UCSD-AML1 (cell line): ENCODE data around the gene CHID1.

Source experiments
- DNase-seq: peaks from one replicate; lab custom pipeline; 2025; ENCODE audit not compliant: unreplicated experiment; lab: John Stamatoyannopoulos, UW

CHID1 gene

DNA sequence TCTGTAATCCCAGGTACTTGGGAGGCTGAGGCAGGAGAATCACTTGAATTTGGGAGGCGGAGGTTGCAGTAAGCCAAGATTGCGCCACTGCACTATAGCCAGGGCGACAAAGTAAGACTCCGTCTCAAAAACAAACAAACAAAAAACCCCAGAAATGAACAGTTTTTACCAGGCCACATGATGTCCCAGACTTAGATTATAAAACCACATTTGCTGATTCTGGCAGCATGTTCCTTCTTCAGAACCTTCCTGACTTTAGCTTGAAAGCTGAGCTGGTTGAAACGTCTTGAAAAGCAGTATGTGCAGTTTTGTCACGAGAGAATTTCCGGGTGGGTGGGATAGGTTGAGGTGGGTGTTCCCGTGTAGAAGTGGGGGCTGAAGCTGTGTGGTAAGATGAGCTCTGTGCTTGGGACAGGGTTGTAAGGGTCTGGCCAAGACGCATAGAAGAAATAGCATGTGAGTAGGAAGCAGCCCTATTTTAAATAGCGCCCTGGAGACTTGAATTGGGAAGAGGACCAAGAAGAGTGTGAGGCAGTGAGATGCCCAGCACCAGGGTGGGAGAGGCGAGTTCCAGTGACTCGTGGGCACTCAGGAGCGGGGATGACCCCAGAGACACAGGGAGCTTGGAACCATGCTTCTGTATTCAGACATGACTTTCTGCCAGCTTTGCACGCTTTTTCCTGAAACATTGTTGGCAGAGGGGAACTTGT, 22.7 kb upstream of the CHID1 start:
- no peak for DNase-seq

GRCh38 chr11:932435-932834, 21.8 kb upstream of the CHID1 start:
- DNase-seq, result no peak

DNA sequence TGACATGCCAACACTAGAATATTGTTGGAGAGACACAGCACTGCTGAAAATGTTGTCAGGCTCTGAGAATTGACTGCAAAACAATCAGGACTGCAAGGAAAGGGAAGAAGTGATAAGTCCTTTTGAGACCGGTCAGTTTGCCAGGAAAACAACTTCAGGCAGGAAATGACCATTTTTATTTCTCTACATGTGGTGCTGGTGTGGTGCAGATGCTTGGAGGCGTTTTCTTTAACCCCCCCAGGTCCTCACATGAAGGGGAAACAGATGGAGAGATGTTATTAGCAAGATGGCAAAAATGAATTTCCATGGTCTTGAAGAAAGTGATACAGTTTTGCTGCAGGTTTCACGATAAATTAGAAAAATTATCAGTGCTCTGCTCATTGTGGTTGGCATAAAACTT, 20.8 kb upstream of the CHID1 start:
- DNase-seq, result no peak

DNA sequence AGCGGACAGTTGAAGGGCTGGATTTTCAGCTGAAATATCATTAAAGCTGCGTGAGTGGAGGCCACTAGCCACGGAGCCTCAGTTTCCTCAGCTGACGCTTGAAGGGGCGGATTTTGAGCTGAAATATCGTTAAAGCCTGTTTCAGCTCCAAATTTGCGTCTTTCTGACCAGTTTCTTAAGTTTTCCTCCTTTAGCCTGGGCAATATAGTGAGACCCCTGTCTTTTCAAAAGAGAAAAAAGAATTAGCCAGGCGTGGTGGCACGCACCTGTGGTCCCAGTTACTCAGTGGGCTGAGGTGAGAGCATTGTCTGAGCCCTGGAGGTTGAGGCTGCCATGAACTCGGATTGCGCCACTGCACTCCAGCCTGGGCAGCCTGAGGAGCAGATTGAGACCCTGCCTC, 18.8 kb upstream of the CHID1 start:
- DNase-seq, result no peak

DNA sequence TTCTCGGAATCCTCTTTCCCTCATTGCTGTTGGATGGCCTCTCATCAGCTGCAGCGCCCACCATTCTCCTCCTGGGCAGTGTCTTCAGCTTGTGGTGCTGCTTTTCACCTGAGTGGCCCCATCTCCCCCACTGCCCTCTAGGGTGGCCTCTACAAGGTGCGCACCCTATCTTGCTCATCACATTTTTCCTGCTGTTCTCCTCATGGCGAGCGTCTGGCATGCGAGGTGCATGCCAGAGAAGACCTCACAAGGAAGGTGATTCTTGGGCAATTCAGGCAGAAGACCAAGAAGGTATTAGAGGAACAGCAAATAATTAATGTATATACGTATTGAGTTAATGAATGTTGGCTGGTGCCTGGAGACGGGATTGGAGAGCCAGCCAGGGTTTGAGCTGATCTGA, 18.2 kb upstream of the CHID1 start:
- DNase-seq, result no peak

- no peak for DNase-seq
Measured at GRCh38 chr11:927871-928270, 17.3 kb upstream of the CHID1 start.

- no peak for DNase-seq
Measured at GRCh38 chr11:926341-926916, 15.8 kb upstream of the CHID1 start.

DNA sequence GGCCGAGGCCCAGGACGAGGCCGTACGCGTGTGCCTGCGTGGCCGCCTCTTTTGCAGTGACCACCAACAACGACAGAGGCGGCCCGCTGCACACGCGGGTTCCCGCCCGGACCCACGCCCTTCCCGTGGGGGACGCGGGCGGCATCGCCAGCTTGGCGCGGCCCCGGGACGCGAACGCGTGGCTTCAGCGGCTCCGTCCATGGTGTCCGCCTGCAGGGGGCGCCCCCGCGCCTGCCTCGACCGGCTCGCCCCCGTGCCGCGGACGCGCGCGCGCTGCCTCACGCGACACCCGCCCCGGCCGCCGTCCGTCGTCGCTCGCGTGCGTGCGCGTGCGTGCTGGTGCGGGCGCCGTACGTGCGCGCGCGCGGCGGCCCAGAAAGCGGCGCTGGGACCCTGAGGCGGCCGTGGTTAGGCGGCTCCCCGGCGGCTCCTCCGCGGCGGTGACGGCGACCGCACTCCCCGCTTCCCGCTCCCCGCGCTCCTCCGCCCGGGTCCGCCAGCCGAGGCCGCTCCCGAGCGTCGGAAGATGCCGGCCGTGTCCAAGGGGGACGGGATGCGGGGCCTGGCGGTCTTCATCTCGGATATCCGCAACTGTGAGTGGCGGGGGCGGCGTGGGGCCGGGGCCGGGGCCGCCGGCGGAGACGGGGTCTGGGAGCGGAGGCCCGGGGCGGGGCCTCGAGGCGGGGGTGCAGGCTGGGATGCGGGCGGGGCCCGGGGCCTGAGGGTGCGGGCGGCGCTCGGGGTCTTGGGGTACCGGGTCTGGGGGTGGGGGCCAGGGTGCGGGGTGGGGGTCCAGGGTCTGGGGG, 15.1 kb upstream of the CHID1 start, which contains the start of gene AP2A2:
TSS of gene AP2A2 (plus strand) at position 375 of the 806 bp plus-strand sequence. CDS start at position 527, 152 bp downstream.
- DNase-seq, result peak; percentile 94

DNA sequence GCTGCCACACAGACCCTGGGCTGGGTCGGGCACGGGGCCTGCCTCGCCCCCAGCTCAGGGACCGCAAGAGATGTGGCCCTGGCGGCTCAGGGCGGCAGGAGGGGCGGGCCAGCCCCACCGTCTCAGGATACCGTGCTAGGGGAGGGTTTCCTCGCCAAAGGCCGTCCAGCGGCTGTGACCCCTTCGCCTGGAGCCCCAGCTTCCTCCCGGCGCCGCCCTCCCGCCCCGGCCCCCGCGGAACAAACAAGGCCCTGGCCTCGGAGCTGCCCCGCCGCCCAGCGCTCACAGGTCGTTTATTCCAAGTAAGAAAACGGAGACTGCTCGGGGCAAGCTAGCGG, 14.5 kb upstream of the CHID1 start:
- DNase-seq, result no peak

DNA sequence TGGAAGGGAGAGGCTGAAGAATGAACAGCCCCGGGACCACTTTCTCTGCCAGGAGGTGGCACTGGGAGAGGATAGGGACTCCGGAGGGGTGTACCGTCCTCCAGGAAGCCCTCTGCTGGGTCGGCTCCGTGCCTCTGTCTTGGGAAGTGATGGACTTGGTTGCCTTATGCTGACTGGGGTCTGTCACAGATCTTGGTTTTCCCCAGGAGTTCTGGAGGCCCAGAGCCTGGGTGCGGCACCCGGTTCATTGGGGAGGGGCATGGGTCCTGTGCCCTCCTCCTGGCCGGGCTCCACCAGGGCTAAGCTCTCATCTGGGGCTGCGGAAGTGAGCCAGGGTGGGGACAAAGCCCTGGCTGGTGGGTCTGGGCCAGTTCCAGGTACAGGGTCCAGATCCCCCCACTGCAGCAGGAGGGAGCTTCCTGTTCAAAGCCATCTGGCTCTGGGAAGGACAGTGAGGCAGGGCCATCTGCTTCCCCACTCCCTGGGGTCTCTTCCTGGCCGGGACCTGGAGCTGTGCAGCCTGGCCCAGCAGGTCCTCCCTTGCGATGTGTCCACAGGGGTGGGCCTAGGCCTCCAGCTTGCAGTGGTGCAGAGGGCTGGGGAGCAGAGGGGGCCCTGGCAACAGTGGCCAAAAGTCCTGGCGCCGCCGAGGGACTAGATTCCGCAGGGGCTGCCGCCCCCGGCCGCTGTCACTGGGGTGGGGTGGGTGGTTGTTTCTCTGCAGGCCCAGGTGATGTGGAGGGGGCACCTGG, 14.0 kb upstream of the CHID1 start:
- no peak for DNase-seq

DNA sequence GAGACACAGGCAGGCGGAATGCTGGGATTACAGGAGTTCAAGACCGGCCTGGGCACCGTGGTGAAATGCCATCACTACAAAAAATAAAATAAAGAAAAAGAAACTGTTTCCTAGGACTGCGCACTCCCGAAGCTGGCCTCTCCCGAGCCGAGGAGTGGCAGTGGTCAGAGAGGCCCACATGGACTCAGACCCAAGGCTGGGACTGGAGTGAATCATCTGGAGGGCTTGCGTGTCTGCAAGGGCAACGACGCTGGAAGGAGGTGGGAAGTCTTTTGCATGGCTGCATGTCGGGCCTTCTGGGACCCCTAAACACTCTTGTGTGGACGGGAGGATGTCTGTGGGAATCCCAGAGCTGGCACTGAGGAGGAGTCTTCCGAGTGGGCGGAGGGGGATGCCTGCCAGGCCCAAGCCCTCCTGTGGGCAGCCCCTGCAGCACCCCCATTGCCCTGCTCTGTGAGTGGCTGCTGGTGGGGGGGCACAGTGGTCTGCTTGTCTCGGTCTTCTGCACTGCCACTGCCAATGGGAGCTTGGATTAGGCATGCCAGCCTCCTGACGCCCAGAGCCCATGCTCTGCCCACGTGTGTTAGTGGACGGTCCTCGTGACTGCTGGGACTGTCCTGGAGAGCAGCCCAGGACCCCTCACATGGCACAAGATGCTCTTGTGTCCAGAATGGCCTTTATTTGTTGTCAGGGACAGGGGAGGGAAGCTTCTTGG, 13.2 kb upstream of the CHID1 start:
- no peak for DNase-seq

GRCh38 chr11:921921-922678, 11.5 kb upstream of the CHID1 start:
- DNase-seq, result no peak

- no peak for DNase-seq
Measured at GRCh38 chr11:917426-917825, 6.8 kb upstream of the CHID1 start.

DNA sequence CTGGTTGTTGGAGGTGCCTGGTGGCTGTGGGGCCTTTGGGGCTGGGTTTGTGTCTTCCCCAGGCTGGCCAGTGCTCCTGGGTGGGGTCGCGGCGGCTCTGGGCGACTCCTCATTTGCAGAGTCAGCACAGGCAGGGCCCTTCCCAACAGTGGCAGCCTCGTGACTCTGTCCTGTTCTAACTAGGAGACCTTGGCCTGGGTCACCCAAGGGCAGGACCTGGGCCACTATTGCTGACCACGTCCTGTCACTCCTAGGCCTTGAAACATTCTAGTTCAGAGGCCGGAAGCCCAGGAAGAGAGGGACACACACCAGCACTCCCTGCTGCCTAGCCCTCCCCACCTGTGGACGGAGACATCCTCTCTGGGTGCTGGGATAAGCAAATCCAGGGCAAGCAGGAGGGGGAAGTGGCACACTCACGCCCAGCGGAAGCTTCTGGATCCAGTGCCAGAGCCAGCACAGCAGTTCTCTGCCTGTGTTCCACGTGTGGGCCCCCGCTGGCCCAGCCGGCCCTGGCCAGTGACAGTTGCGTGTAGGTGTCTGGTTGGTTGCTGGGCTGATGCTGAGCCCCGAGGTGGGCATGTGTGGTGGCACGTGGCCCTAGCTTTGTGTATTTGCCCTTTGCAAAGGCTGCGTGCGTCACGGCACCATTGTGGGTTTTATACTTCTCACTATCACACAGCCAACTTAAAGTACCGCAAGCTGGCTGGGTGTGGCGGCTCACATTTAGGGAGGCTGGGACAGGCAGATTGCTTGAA, 4.3 kb upstream of the CHID1 start:
- DNase-seq, result no peak

- no peak for DNase-seq
Measured at GRCh38 chr11:914204-914603, 3.6 kb upstream of the CHID1 start.

DNA sequence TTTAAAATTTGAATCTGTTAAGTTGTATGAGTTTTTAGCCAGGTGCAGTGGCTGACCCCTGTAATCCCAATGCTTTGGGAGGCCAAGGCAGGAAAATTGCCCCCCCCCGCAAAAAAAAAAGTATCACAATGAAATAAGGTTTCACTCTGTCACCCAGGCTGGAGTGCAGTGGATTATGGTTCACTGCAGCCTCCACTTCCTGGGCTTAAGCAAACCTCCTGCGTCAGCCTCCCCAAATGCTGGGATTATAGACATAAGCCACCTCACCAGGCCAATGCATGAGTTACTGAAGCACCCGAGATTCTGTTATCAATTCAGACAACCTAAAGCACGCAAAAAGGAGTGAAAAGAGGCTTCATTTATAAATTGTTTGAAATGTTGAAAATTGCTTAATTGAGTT, 2.4 kb upstream of the CHID1 start:
- no peak for DNase-seq

DNA sequence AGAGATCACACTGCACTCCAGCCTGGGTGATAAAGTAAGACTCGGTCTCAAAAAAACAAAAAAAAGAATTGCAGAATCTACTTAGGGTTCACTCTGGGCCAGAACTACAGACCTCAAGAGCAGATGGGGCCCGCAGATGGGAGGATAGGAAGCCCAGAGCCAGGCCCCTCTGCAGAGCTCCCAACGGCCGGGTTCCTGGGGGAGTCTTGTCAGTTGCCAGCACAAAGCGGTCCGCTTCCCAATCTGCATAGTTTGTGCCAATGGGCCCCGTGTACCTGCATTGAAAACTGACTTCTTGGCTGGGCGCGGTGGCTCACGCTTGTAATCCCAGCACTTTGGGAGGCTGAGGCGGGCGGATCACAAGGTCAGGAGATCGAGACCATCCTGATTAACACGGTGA, 1.7 kb upstream of the CHID1 start:
- DNase-seq, result no peak

- DNase-seq, result no peak
Measured at GRCh38 chr11:911890-912219, 1.2 kb upstream of the CHID1 start.

DNA sequence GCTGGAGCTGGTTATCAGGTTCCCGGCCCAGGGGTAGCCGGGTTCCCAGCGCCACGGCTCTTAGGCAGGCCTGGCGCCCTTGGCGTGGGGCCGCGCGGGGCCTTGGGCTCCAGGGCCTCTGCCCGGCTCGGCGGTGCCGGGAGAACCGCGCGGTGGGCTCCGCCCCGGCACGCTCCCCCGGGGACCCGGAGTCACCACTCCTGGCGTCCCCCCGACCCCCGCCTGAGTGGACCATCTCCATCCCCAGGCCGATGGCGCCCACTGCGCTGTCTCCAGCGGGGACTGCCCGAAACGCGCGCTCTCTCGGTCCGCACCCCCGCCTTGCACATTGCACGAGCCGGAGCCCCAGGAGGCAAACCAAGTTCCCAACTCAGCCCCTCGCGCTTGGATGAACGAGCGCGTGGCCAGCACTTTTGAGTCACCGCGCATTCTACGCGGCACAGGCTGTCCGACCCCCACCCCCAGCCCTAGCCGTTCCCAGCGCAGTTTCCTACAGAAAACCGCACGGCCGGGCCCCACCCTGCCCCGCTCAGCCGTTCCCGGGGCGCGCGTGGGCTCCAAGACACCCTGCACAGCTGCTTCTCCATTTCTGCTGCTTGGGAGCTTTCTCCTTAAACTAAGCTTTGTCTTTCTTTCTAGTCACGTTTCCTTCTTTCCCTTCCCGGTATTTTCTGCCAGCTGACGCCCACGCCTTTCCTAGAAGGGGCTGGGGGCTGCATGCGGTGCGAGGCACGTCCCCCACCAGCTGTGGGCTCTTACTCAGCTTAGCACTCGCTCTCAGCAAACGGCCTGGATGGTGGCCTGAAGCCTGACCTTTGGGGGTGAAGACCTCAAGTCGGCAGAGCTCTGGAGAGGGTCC, 650 bp upstream of the CHID1 start:
- peak; percentile 59 for DNase-seq
